NCI-H2107 treated with DMSO at 0.1 percent for 48 hours (cell line): ENCODE data around the gene UBXN4.
"Not testable (repeated sequence)": the region's sequence is repeated elsewhere in the genome, so short reads cannot be mapped to it uniquely, and the experiment has no call there.

Experiments
- DNase-seq: peaks from one replicate; lab custom pipeline; 2025; ENCODE audit not compliant: unreplicated experiment; lab: John Stamatoyannopoulos, UW

The UBXN4 gene

GRCh38 chr2:135741395-135742324, at the start of gene UBXN4:
UBXN4 (plus strand) TSS chr2:135741855; CDS start chr2:135741930, 75 bp downstream.
- peak; percentile 88 for DNase-seq

GRCh38 chr2:135694711-135695110, 46.9 kb upstream of the UBXN4 start:
- no peak for DNase-seq

- no peak for DNase-seq
These were observed 42.8 kb upstream of the UBXN4 start for GRCh38 chr2:135698838-135699237.

GRCh38 chr2:135701442-135701841, 40.2 kb upstream of the UBXN4 start:
- DNase-seq = no peak

GRCh38 chr2:135703300-135703699, 38.4 kb upstream of the UBXN4 start:
- no peak for DNase-seq

- DNase-seq = not testable (repeated sequence)
These were observed 37.6 kb upstream of the UBXN4 start for GRCh38 chr2:135704075-135704474.

- DNase-seq = no peak
These were observed 33.5 kb upstream of the UBXN4 start for GRCh38 chr2:135708159-135708558.

- DNase-seq = peak; percentile 30
These were observed 31.7 kb upstream of the UBXN4 start for GRCh38 chr2:135709992-135710391.

GRCh38 chr2:135715086-135715485, 26.6 kb upstream of the UBXN4 start:
- DNase-seq = not testable (repeated sequence)

- DNase-seq = no peak
These were observed 13.5 kb upstream of the UBXN4 start for GRCh38 chr2:135728064-135728743.

GRCh38 chr2:135732561-135732960, 9.1 kb upstream of the UBXN4 start:
- no peak for DNase-seq

- DNase-seq = no peak
These were observed 8.6 kb upstream of the UBXN4 start for GRCh38 chr2:135733045-135733444.

- DNase-seq = no peak
These were observed 5.1 kb upstream of the UBXN4 start for GRCh38 chr2:135736546-135736945.

- no peak for DNase-seq
These were observed 1.4 kb upstream of the UBXN4 start for GRCh38 chr2:135740206-135740605.

GRCh38 chr2:135741043-135741394, 636 bp upstream of the UBXN4 start:
- DNase-seq = no peak

GRCh38 chr2:135742325-135742757, 686 bp downstream of the UBXN4 start:
- DNase-seq = peak; percentile 59

GRCh38 chr2:135743860-135744259, 2.2 kb downstream of the UBXN4 start:
- no peak for DNase-seq

GRCh38 chr2:135744760-135745314, 3.2 kb downstream of the UBXN4 start:
- DNase-seq = peak; percentile 5

- DNase-seq = no peak
These were observed 3.9 kb downstream of the UBXN4 start for GRCh38 chr2:135745545-135745944.

- DNase-seq = no peak
These were observed 13.9 kb downstream of the UBXN4 start for GRCh38 chr2:135755573-135755972.

GRCh38 chr2:135756692-135757091, 15.0 kb downstream of the UBXN4 start:
- no peak for DNase-seq

- DNase-seq = no peak
These were observed 20.4 kb downstream of the UBXN4 start for GRCh38 chr2:135762022-135762421.
